NCI-H446 treated with DMSO at 0.1 percent for 48 hours (cell line): ENCODE measurements around the gene C1QTNF8.

Experiments used
- DNase-seq: peaks from one replicate; lab custom pipeline; 2025; lab: John Stamatoyannopoulos, UW

The C1QTNF8 gene

GRCh38 chr16:1077877-1078578, 18.0 kb downstream of the C1QTNF8 start:
- DNase-seq, result no peak

- no peak for DNase-seq
These were observed 19.1 kb downstream of the C1QTNF8 start for GRCh38 chr16:1076801-1077576.

- DNase-seq, result no peak
These were observed 20.5 kb downstream of the C1QTNF8 start for GRCh38 chr16:1075546-1075945.

GRCh38 chr16:1074379-1074649, 21.7 kb downstream of the C1QTNF8 start:
- no peak for DNase-seq

- DNase-seq, result no peak
These were observed 22.3 kb downstream of the C1QTNF8 start for GRCh38 chr16:1073566-1074378.

GRCh38 chr16:1073262-1073558, 22.8 kb downstream of the C1QTNF8 start:
- DNase-seq, result no peak

- DNase-seq, result no peak
These were observed 23.4 kb downstream of the C1QTNF8 start, which contains the start of gene SSTR5 for GRCh38 chr16:1072526-1073261. Gene SSTR5 (plus strand): TSS chr16:1072747. CDS start chr16:1078869, 6,122 bp downstream.

- DNase-seq, result no peak
These were observed 24.4 kb downstream of the C1QTNF8 start for GRCh38 chr16:1071561-1072225.

GRCh38 chr16:1070864-1071408, 25.1 kb downstream of the C1QTNF8 start:
- no peak for DNase-seq

GRCh38 chr16:1070084-1070863, 25.8 kb downstream of the C1QTNF8 start:
- DNase-seq, result no peak

GRCh38 chr16:1069154-1069553, 26.9 kb downstream of the C1QTNF8 start:
- DNase-seq, result no peak

GRCh38 chr16:1068451-1068850, 27.6 kb downstream of the C1QTNF8 start:
- peak; percentile 22 for DNase-seq

- DNase-seq, result no peak
These were observed 28.4 kb downstream of the C1QTNF8 start for GRCh38 chr16:1067629-1068028.

- DNase-seq, result no peak
These were observed 29.4 kb downstream of the C1QTNF8 start for GRCh38 chr16:1066584-1067172.

- DNase-seq, result no peak
These were observed 30.4 kb downstream of the C1QTNF8 start for GRCh38 chr16:1065469-1066128.

- DNase-seq, result no peak
These were observed 32.3 kb downstream of the C1QTNF8 start for GRCh38 chr16:1063728-1064127.

- no peak for DNase-seq
These were observed 33.1 kb downstream of the C1QTNF8 start for GRCh38 chr16:1062895-1063294.

GRCh38 chr16:1061769-1062505, 34.1 kb downstream of the C1QTNF8 start:
- DNase-seq, result no peak
